GM19238 (cell line): ENCODE measurements around the gene ZNF652.
A peak's percentile ranks its signal among the peaks of the same experiment; 100 is the strongest.
"Not testable (repeated sequence)": the region's sequence is repeated elsewhere in the genome, so short reads cannot be mapped to it uniquely, and the experiment has no call there.

Experiments
- DNase-seq: peaks from one replicate; pipeline ENCODE4 v3.0.0; 2011; ENCODE audit warnings: low spot score; ENCODE audit not compliant: insufficient read length

The ZNF652 gene

DNA sequence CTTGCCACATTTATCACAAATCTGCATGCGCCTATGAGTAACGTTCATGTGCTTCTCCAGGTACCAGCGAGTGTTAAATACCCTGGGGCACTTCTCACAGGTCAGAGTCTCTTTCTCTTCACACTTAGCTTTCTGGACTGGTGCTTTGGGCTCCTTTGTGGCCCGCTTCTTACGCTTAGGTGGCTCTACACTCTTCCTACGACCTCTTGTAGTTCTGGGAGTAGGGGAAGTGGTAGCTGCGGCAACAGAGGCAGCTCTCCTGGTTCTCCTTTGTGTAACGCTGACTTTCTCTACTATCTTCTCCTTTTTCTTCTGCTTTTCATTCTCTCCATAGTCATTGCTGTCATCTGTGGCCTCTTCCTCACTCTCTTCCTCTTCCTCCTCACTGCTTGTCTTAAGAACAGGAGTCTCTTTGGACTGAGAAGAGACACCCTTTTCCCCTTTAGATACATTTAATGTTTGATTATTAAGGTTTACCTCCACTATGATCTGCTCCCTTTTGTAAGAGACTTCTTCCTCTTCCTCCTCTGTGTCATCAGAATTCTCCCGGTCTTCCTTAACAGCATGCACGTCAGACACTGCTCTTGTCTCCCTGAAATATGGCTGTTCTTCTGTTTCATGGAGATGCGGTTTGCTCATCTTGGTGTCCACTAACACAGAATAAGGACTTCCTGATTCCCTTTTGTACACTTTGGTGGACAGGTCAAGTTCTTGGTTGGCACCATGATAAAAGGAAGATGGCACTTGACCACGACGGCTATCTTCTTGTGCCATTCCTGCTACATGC is 45.0 kb downstream of the ZNF652 start:
- DNase-seq: no peak

DNA sequence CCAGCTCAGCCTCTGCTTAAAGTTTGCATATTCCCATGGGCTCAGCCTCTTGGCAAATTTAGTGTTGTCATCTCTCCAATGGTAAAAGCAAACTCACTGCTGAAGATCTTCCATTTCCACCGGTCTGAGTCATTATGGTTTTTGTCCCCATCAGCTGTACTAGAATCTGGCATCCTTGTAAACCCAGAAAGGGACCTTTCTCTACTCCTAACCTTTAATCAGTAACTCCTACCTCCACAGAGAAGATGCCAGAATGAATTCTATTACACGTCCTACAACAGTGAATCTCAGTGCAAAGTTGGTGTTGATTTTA is 45.8 kb downstream of the ZNF652 start:
- no peak for DNase-seq

DNA sequence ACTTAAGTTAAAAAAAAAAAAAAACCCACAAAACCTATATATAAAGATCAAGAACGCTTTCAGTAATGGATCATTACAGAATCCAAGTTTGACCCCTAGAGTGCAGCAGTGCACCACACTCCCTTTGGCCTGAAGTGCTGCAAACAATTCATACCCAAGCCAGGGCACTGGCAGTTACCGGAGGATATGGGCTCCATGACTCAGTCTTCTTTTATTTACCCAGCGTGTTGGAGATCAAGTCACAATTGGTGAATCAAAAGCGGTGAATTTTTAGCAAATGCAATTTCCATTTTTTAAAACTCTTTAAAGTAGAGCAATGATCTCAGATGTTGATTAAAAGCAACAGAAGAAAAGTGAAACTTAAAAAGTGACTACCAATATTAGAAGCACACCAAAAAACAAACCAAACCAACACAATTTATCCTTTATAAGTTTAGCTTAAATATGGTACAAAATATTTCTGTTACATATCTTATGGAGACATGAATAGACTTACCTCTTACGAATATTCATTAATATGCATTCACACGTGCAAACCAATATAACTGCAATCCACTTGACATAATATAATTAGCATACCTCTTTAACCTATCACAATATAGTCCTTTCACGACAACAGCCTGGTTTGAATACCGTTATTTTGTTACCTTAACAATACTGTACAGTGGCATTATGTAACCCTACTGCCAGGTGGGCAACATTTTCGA is 46.3 kb downstream of the ZNF652 start:
- DNase-seq: peak; percentile 66

DNA sequence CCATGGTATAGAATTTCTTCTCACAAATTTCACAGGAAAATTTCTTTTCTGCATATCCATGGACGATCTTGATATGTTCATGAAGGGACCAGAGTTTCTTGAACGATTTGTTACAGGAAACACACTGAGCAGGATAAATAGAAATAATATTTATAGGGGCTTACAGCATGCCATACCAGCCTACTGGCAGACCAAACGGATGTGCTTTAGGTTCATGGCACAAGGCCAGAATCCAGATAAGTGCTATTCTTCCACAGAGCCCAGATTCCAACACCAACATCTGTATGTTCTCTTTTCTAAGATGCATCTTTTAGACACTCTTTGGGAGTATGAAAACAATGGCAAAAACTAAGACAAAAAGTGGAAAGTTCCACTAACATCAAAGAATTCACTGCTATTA is 49.3 kb downstream of the ZNF652 start:
- no peak for DNase-seq

DNA sequence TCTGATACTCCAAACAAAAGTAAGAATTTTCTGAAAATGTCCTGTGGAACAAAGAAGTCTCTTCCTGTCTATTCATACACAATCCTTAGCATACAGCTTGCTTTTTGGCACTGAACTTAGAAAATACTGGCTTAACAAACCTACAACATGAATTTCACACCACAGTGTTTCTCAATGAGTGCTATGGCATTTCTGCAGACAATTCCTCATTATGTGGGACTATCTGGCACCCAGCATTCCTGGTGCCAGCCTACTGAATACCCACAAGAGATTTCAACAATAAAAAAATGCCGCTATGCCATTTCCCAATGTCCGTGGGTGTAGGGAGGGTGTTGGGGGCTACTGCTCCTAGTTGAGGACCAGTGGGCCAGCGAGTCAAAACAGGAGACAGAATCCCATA is 62.1 kb downstream of the ZNF652 start:
- DNase-seq: no peak

DNA sequence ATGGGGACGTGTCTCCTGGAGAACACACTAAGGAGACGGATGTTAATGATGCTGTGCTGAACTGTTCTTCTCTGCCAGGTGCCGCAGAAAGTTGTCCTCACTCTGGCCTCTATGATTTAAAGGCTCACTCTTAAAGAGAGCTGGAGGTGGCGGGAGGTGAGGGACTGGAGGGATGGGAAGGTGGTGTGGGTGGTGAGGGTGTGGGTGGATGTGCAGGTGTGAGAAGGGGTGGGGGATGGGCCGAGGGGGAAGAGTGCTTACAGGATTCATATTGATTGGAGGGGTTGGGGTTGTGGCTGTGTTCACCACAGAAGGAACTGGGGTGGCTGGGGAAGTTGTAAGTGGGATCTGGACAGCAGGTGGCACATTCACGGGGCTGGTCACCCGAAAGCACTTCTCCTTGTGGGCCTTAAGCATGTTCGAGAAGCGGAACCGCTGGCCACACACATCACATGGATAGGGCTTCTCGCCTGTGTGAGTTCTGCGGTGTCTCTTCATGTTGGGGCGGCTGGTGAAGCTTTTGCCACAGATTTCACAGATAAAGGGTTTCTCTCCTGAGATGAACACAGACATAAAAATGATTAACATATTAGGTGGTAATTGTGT is 63.6 kb downstream of the ZNF652 start:
- no peak for DNase-seq

DNA sequence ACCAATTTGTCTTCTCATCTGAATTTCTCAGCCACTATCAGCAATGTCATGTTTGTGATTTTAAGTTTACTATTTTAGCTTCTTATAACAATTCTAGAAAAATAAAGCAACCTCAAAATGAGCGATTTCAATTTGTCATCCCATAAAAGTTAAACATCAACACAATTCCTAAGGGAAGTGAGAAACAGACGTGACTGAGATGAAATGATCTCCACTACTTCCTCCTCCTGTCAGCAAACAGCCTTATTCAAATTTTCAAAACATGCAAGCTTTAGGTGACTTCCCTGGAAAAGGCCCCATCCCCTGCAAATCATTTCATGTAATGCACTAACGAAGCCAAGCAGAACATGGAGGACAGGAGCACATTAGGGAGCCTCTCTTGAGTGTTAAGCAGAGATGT is 64.9 kb downstream of the ZNF652 start:
- no peak for DNase-seq

DNA sequence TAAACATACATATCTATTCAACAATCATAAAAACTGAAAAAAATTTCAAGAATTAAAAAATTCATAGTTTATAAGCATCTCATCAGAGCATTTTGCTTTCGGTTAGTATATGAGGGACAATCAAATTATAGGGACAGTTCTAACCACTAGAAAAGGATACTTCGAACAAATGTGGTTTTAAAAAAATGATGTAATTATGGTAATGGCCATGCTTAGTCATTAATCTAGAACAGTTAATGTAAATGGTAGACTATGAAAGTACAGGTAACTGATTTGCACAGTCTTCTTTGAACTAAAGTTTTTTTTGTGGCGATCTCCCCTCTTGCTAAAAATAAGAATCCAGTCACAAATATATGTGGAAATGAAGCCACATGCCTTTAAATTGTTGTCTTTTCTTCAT is 67.9 kb downstream of the ZNF652 start:
- DNase-seq: no peak

DNA sequence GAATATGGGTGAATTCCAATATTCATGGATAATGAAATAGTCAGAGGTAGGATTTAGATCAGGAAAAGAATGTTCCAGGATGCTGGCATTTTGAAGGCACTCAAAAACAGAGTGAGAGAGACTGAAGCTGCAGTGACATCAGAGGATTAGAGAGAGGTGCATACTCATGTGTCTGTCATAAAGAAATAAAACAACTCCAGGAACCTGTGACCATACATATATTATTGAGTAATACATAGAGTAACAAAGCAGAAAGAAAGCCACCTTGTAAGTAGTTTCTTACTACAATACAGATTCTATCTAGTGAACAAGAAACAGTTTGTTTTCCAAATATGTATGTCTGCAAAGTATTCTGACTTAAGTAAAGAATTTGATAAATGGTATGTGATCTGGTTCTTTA is 69.1 kb downstream of the ZNF652 start:
- DNase-seq: no peak

DNA sequence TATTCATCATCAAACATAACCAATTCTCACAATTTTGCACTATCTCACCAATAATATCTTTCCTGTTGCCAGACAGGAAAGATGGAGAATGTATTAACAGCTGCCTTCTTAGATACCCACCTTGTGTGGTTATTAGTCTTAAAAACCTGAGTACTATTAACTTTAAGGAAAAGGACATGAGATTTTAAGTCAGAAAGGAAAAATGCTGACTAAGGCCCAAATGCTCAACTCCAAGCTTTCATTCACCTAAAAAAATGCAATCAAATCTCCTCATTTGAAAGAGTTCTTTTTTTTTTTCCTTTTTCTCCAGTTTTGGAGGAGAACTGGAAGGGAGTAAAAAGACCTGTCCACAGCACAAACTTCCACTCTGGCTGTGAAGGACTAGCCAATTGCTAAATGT is 70.1 kb downstream of the ZNF652 start:
- no peak for DNase-seq

DNA sequence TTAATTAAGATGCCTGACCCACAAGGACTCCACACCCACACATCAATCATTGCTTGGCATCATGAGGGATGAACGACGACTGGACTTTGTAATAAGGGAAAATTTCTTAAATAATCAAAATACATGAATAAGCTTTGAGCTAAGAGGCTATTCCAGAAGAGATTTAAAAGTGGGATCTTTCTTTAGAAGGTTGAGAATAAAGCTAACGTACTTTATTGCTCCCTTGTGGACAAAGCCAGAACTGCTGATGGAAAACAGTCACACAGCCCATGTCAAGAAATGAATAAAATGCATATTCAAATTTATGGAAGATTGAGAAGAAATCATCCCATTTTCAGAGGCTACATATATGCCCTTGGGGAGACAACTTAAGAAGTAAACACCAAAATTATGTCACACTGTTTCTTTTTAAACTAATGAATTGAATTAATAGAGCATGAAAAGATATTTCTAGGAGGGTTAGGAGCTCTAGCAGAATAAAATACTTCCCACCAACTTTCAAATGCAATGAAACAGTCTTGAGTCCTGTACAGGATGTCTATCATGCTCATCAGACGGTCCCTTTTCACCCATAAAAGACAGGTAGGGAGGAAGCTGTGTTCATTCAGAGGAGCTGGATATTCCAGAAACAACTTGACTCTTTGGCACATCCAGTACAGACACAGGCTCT is 71.2 kb downstream of the ZNF652 start:
- no peak for DNase-seq

DNA sequence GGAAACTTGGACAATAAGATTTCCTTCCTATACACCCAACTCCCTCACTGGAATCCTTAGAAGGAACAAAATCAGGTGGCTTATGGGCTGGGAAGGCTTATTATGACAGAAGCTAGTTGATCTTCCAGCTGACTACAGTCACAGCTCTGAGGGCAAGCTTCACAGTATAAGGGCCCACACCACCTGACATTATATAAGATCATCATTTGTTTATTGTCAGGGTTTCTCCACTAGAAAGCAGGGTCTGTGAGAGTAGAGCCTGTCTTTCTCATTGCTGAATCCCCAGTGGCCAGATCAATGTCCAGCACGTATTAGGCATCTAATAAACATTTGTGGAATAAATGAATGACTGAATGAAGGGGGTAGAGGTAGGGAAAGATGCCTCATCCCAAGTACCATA is 73.7 kb downstream of the ZNF652 start:
- DNase-seq: no peak

DNA sequence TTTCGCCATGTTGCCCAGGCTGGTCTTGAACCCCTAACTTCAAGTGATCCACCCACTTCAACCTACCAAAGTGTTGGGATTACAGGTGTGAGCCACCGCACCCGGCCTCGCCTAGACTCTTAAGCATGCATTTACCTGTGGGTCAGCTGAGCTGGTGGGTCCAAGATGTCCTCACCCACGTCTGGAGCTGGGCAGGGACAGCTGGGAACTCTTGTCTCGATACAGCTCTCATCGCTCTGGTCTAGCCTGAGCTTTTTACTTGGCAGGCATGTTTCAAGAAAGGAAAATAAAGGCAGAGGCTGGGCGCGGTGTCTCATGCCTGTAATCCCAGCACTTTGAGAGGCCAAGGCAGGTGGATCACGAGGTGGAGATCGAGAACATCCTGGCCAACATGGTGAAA is 74.6 kb downstream of the ZNF652 start:
- no peak for DNase-seq

DNA sequence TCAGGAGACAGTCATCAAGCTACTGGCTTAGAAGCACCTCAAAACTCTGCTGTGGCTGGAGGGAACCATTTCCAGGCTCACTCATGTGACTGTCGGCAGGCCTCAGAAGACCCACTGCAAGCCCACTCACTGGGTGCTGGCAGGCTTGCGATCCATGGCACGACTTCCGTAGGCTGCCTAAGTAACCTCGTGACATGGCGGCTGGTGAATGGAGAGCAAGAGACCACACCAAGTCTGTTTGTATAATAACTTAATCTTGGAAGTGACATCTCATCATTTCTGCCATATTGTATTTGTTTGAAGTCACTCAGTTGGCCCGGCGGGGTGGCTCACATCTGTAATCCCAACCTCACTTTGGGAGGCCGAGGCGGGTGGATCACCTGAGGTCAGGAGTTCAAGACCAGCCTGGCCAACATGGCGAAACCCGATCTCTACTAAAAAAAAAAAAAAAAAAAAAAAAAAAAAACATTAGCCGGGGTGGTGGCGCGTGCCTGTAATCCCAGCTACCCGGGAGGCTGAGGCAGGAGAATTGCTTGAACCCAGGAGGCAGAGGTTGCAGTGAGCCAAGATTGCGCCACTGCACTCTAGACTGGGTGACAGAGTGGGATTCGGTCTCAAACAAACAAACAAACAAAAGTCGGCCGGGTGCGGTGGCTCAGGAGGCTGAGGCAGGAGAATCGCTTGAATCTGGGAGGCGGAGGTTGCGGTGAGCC is 75.6 kb downstream of the ZNF652 start:
- not testable (repeated sequence) for DNase-seq

DNA sequence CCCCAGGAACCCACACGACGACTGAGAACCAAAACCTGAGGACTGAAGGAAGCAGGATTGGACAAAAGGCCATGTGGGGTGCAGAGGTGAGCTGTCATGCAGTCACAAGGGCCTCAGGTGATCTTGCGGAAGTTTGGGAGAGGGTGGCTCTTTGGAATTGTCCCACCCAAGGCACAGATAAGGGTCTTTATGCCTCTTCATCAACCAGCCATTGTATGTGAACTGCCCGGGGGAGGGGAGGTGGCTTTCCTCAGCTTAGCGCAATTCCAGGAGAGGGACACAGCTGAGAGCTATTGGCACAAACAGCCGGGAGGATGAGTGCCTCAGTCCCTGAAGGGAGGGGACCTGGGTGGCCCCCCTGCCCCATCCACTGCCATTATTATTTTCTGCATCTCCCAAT is 76.3 kb downstream of the ZNF652 start:
- no peak for DNase-seq

DNA sequence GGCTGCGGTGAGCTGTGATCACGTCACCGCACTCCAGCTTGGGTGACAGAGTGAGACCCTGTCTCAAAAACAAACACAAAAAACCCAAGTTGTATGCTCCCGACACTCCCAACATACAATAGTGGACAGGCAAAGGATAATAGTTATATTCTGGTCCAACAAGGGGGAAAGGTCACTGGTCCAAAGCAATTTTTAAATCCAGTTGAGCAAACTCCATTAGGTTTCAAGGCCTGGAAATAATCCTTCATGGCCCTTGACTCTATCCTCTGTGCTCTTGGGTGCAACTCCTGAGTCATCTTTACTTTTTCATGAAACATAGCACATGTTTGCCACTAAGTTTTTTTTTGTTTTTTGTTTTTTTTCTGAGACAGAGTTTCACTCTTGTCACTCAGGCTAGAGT is 81.1 kb downstream of the ZNF652 start:
- no peak for DNase-seq

DNA sequence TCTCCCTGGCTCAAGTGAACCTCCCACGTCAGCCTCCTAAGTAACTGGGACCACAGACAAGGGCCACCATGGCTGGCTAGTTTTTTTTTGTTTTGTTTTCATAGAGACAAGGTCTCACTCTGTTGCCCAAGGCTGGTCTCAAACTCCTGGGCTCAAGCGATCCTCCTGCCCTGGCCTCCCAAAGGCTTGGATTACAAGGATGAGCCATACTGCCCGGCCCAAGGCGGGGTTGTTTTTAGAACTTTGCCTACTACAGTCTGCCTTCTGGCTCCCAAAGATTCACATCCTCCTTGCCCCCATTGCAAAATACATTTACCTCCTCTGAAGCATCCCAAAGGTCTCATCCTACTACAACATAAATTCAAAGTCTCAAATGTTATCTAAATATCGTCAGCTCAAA is 82.0 kb downstream of the ZNF652 start:
- DNase-seq: no peak

DNA sequence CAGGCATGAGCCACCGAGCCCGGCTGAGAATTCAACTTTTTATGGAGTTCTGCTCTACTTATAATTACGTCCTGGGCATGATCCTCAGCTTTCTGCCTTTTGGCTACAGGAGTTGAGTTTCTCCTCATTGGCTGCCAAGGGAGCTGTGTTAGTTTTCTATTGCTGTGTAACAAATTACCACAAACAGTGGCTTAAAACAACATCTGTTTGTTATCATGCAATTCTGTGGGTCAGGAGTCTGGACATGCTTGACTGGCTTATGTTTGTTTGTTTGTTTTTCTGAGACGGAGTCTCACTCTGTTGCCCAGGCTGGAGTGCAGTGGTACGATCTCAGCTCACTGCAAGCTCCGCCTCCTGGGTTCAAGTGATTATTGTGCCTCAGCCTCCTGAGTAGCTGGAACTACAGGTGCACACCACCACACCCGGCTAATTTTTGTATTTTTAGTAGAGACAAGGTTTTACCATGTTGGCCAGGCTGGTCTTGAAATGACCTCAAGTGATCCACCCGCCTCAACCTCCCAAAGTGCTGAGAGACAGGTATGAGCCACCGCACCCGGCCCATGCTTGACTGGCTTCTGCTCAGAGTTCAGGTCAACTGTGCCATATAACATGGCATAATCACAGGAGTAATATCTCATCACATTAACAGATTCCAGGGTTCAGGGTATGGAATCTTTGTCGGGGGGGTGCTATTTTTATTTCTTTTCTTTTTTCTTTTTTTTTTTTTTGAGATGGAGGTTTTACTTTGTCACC is 82.6 kb downstream of the ZNF652 start:
- not testable (repeated sequence) for DNase-seq

DNA sequence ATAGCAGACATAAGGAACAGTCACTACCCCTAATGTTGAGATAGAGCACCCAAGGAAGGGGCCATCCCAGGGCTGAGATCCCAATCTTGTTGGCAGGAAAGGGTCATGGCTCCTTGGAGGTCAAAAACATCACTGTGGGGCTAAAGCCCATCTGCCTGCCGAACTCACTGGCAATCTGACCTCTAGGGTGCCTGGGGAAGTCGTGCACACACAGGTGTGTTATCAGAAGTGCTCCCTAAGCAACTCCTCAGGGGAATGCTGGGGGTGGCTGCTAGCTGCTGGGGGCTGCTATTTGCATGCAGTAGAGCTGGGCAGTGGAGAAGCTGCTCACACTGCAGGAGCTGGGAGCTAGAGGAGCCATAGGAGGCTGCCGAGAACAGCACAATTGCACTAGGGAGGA is 84.0 kb downstream of the ZNF652 start:
- no peak for DNase-seq

DNA sequence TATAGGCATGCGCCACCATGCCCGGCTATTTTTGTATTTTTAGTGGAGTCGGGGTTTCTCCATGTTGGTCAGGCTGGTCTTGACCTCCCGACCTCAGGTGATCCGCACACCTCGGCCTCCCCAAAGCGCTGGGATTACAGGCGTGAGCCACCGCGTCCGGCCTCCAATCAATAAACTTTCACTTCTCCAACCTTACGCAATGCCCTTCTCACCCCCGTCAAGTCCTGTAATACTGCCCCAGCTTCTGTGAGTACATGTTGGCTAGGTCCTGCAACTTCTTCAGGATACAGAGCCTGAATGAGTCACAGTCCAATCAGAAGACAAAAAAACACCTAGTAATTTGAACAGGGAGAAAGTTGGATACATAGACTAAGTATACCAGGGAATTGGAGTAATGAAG is 84.4 kb downstream of the ZNF652 start:
- DNase-seq: no peak

DNA sequence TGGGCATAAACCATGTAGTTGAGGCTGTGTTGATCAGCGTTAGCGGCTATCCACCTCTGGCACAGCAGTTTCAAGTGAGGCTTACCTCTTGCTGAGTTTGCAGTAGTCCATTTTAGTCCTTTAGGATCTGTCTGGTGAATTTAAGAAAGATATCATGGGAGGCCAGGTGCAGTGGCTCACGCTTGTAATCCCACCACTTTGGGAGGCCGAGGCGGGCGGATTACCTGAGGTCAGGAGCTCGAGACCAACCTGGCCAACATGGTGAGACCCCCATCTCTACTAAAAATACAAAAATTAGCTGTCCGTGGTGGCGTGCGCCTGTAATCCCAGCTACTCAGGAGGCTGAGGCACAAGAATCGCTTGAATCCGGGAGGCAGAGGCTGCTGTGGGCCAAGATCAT is 86.1 kb downstream of the ZNF652 start:
- not testable (repeated sequence) for DNase-seq
